Measurements from ENCODE around the gene MEMO1.
A peak's percentile ranks its signal among the peaks of the same experiment; 100 is the strongest.
"Not testable (repeated sequence)": the region's sequence is repeated elsewhere in the genome, so short reads cannot be mapped to it uniquely, and the experiment has no call there.

The MEMO1 gene

GRCh38 chr2:32012872-32013271, 2.1 kb upstream of the MEMO1 start:
- Histone ChIP-seq H3K27me3 (replicated peaks; ENCODE audit: control insufficient read depth, insufficient read depth, low read length, poor library complexity, severe bottlenecking) (no peaks in the 10 kb centered on the region), H3K27ac (ENCODE audit: insufficient read depth, low read length, poor library complexity, severe bottlenecking) (no peak overlapping the region), H3K4me3 (ENCODE audit: insufficient read depth, low read depth, low read length, poor library complexity, severe bottlenecking) (no peak overlapping the region), H3K9me3 (ENCODE audit: control insufficient read depth, low read length) (no peaks in the 10 kb centered on the region), H3K4me1 (ENCODE audit: control insufficient read depth, insufficient read depth, low read length, poor library complexity, severe bottlenecking) (peaks cover 6% of the 10 kb centered on the region), H3K36me3 (ENCODE audit: control insufficient read depth, insufficient read depth, low read length) (no peaks in the 10 kb centered on the region)
- DNase-seq = no peak

- Histone ChIP-seq H3K27me3 (replicated peaks; ENCODE audit: control insufficient read depth, insufficient read depth, low read length, poor library complexity, severe bottlenecking) (no peaks in the 10 kb centered on the region), H3K4me1 (ENCODE audit: control insufficient read depth, insufficient read depth, low read length, poor library complexity, severe bottlenecking) (peaks cover 6% of the 10 kb centered on the region)
These were observed 715 bp upstream of the MEMO1 start for GRCh38 chr2:32011485-32011960.

GRCh38 chr2:32010280-32010669, 533 bp downstream of the MEMO1 start:
- not testable (repeated sequence) for H3K27me3 ChIP-seq (replicated peaks; ENCODE audit: control insufficient read depth, insufficient read depth, low read length, poor library complexity, severe bottlenecking); H3K36me3 ChIP-seq (ENCODE audit: control insufficient read depth, insufficient read depth, low read length); H3K9me3 ChIP-seq (ENCODE audit: control insufficient read depth, low read length); H3K4me1 ChIP-seq (ENCODE audit: control insufficient read depth, insufficient read depth, low read length, poor library complexity, severe bottlenecking)
- Histone ChIP-seq H3K4me3 (ENCODE audit: insufficient read depth, low read depth, low read length, poor library complexity, severe bottlenecking) (peak overlapping the region; percentile 79), H3K27ac (ENCODE audit: insufficient read depth, low read length, poor library complexity, severe bottlenecking) (peak overlapping the region; percentile 84)
- DNase-seq = peak; percentile 53 to 63 (median 61)

More at GRCh38 chr2:32011485-32011960, 715 bp upstream of the MEMO1 start:
- no peaks in the 10 kb centered on the region for H3K9me3 ChIP-seq (ENCODE audit: control insufficient read depth, low read length)
- DNase-seq = no peak
- H3K4me3 ChIP-seq (ENCODE audit: insufficient read depth, low read depth, low read length, poor library complexity, severe bottlenecking) = peak overlapping the region; percentile 79
- H3K36me3 ChIP-seq (ENCODE audit: control insufficient read depth, insufficient read depth, low read length) = no peaks in the 10 kb centered on the region
- peak overlapping the region; percentile 84 for H3K27ac ChIP-seq (ENCODE audit: insufficient read depth, low read length, poor library complexity, severe bottlenecking)

- H3K27me3 ChIP-seq (replicated peaks; ENCODE audit: control insufficient read depth, insufficient read depth, low read length, poor library complexity, severe bottlenecking) = no peaks in the 10 kb centered on the region
- H3K4me3 ChIP-seq (ENCODE audit: insufficient read depth, low read depth, low read length, poor library complexity, severe bottlenecking) = peak overlapping the region; percentile 80
- DNase-seq = peak in 2 of 3 donors; percentile 9 to 19
- H3K9me3 ChIP-seq (ENCODE audit: control insufficient read depth, low read length) = no peaks in the 10 kb centered on the region
- H3K27ac ChIP-seq (ENCODE audit: insufficient read depth, low read length, poor library complexity, severe bottlenecking) = peak overlapping the region; percentile 52
- no peaks in the 10 kb centered on the region for H3K36me3 ChIP-seq (ENCODE audit: control insufficient read depth, insufficient read depth, low read length)
- H3K4me1 ChIP-seq (ENCODE audit: control insufficient read depth, insufficient read depth, low read length, poor library complexity, severe bottlenecking) = peaks cover 6% of the 10 kb centered on the region
These were observed 1.1 kb downstream of the MEMO1 start for GRCh38 chr2:32009516-32010256.

GRCh38 chr2:32008805-32009515, 1.8 kb downstream of the MEMO1 start:
- Histone ChIP-seq H3K27ac (ENCODE audit: insufficient read depth, low read length, poor library complexity, severe bottlenecking) (peak overlapping the region; percentile 52), H3K4me3 (ENCODE audit: insufficient read depth, low read depth, low read length, poor library complexity, severe bottlenecking) (peak overlapping the region; percentile 80), H3K27me3 (replicated peaks; ENCODE audit: control insufficient read depth, insufficient read depth, low read length, poor library complexity, severe bottlenecking) (no peaks in the 10 kb centered on the region), H3K4me1 (ENCODE audit: control insufficient read depth, insufficient read depth, low read length, poor library complexity, severe bottlenecking) (peaks cover 6% of the 10 kb centered on the region), H3K9me3 (ENCODE audit: control insufficient read depth, low read length) (no peaks in the 10 kb centered on the region), H3K36me3 (ENCODE audit: control insufficient read depth, insufficient read depth, low read length) (no peaks in the 10 kb centered on the region)
- DNase-seq = no peak

- H3K36me3 ChIP-seq (ENCODE audit: control insufficient read depth, insufficient read depth, low read length) = no peaks in the 10 kb centered on the region
- H3K27me3 ChIP-seq (replicated peaks; ENCODE audit: control insufficient read depth, insufficient read depth, low read length, poor library complexity, severe bottlenecking) = no peaks in the 10 kb centered on the region
- no peak overlapping the region for H3K27ac ChIP-seq (ENCODE audit: insufficient read depth, low read length, poor library complexity, severe bottlenecking)
- peaks cover 6% of the 10 kb centered on the region for H3K4me1 ChIP-seq (ENCODE audit: control insufficient read depth, insufficient read depth, low read length, poor library complexity, severe bottlenecking)
- H3K4me3 ChIP-seq (ENCODE audit: insufficient read depth, low read depth, low read length, poor library complexity, severe bottlenecking) = no peak overlapping the region
- no peak for DNase-seq
- no peaks in the 10 kb centered on the region for H3K9me3 ChIP-seq (ENCODE audit: control insufficient read depth, low read length)
These were observed 3.8 kb downstream of the MEMO1 start for GRCh38 chr2:32007121-32007391.

GRCh38 chr2:32005371-32005976, 5.3 kb downstream of the MEMO1 start:
- peaks cover 6% of the 10 kb centered on the region for H3K4me1 ChIP-seq (ENCODE audit: control insufficient read depth, insufficient read depth, low read length, poor library complexity, severe bottlenecking)
- no peak overlapping the region for H3K27ac ChIP-seq (ENCODE audit: insufficient read depth, low read length, poor library complexity, severe bottlenecking)

GRCh38 chr2:32003791-32004190, 7.0 kb downstream of the MEMO1 start:
- no peaks in the 10 kb centered on the region for H3K9me3 ChIP-seq (ENCODE audit: control insufficient read depth, low read length)
- no peaks in the 10 kb centered on the region for H3K27me3 ChIP-seq (replicated peaks; ENCODE audit: control insufficient read depth, insufficient read depth, low read length, poor library complexity, severe bottlenecking)
- H3K36me3 ChIP-seq (ENCODE audit: control insufficient read depth, insufficient read depth, low read length) = no peaks in the 10 kb centered on the region
- no peak overlapping the region for H3K4me3 ChIP-seq (ENCODE audit: insufficient read depth, low read depth, low read length, poor library complexity, severe bottlenecking)
- no peak overlapping the region for H3K27ac ChIP-seq (ENCODE audit: insufficient read depth, low read length, poor library complexity, severe bottlenecking)
- H3K4me1 ChIP-seq (ENCODE audit: control insufficient read depth, insufficient read depth, low read length, poor library complexity, severe bottlenecking) = peaks cover under 1% of the 10 kb centered on the region
- no peak for DNase-seq

More at GRCh38 chr2:32005371-32005976, 5.3 kb downstream of the MEMO1 start:
- H3K9me3 ChIP-seq (ENCODE audit: control insufficient read depth, low read length) = no peaks in the 10 kb centered on the region
- no peaks in the 10 kb centered on the region for H3K27me3 ChIP-seq (replicated peaks; ENCODE audit: control insufficient read depth, insufficient read depth, low read length, poor library complexity, severe bottlenecking)
- DNase-seq = no peak
- H3K4me3 ChIP-seq (ENCODE audit: insufficient read depth, low read depth, low read length, poor library complexity, severe bottlenecking) = no peak overlapping the region
- no peaks in the 10 kb centered on the region for H3K36me3 ChIP-seq (ENCODE audit: control insufficient read depth, insufficient read depth, low read length)

GRCh38 chr2:32002406-32002805, 8.4 kb downstream of the MEMO1 start:
- DNase-seq = no peak
- Histone ChIP-seq H3K27me3 (replicated peaks; ENCODE audit: control insufficient read depth, insufficient read depth, low read length, poor library complexity, severe bottlenecking) (no peaks in the 10 kb centered on the region), H3K4me3 (ENCODE audit: insufficient read depth, low read depth, low read length, poor library complexity, severe bottlenecking) (no peak overlapping the region), H3K4me1 (ENCODE audit: control insufficient read depth, insufficient read depth, low read length, poor library complexity, severe bottlenecking) (no peaks in the 10 kb centered on the region), H3K27ac (ENCODE audit: insufficient read depth, low read length, poor library complexity, severe bottlenecking) (no peak overlapping the region), H3K9me3 (ENCODE audit: control insufficient read depth, low read length) (no peaks in the 10 kb centered on the region), H3K36me3 (ENCODE audit: control insufficient read depth, insufficient read depth, low read length) (no peaks in the 10 kb centered on the region)

GRCh38 chr2:31999438-31999837, 11.4 kb downstream of the MEMO1 start:
- H3K27ac ChIP-seq (ENCODE audit: insufficient read depth, low read length, poor library complexity, severe bottlenecking) = no peak overlapping the region
- no peaks in the 10 kb centered on the region for H3K27me3 ChIP-seq (replicated peaks; ENCODE audit: control insufficient read depth, insufficient read depth, low read length, poor library complexity, severe bottlenecking)
- no peak for DNase-seq
- no peaks in the 10 kb centered on the region for H3K36me3 ChIP-seq (ENCODE audit: control insufficient read depth, insufficient read depth, low read length)
- no peak overlapping the region for H3K4me3 ChIP-seq (ENCODE audit: insufficient read depth, low read depth, low read length, poor library complexity, severe bottlenecking)
- no peaks in the 10 kb centered on the region for H3K9me3 ChIP-seq (ENCODE audit: control insufficient read depth, low read length)
- H3K4me1 ChIP-seq (ENCODE audit: control insufficient read depth, insufficient read depth, low read length, poor library complexity, severe bottlenecking) = no peaks in the 10 kb centered on the region
